H1 (cell line): ENCODE results near the gene LIN28A. TPM values are rescaled to one million over a fixed set of nuclear protein-coding genes. Genes with fewer than 3 reads are reported as not detected.

Experiments used
- CTCF ChIA-PET: fragments of 300-600 bp; sonication (Branson Sonifier 250); formaldehyde crosslinking; loops from one replicate; lab custom pipeline; 2021; ENCODE audit not compliant: partially characterized antibody; lab: Charles Lee
- POLR2A ChIA-PET: fragments of 300-600 bp; sonication (Branson Sonifier 250); formaldehyde crosslinking; loops from one replicate; lab custom pipeline; 2021; ENCODE audit warnings: inconsistent platforms; ENCODE audit not compliant: partially characterized antibody; lab: Charles Lee
- DNase-seq, 2 experiments: peaks; one replicate each; pipeline versions ENCODE4 v3.0.0 to v3.0.0-alpha.2; 2010 to 2022; ENCODE audit warnings: low spot score in 2 of 2, low read depth in 1 of 2, mixed read lengths in 1 of 2
- FAIRE-seq: peaks from 2 replicates; lab custom pipeline; 2011; peaks lifted over from hg19 to GRCh38; lab: Jason Lieb, UNC
- H2AFZ ChIP-seq: 2 replicates; pipeline ENCODE4 v1.8.1; 2012; ENCODE audit warnings: low read length, inconsistent platforms
- H2AK5ac ChIP-seq: 2 replicates; pipeline ENCODE4 v1.6.1; 2013; ENCODE audit warnings: low read depth, low read length
- H2BK120ac ChIP-seq: replicated peaks from 2 replicates; pipeline ENCODE3; 2013; ENCODE audit warnings: low read depth, low read length, inconsistent platforms
- H2BK12ac ChIP-seq: 2 replicates; pipeline ENCODE4 v1.6.1; 2013; ENCODE audit warnings: low read depth, low read length
- H2BK15ac ChIP-seq: 2 replicates; pipeline ENCODE4 v1.6.1; 2013; ENCODE audit warnings: low read length
- H2BK20ac ChIP-seq: 2 replicates; pipeline ENCODE4 v1.6.1; 2013; ENCODE audit warnings: low read length
- H2BK5ac ChIP-seq: 2 replicates; pipeline ENCODE4 v1.6.1; 2013; ENCODE audit warnings: low read depth, low read length
- H3K14ac ChIP-seq: 2 replicates; pipeline ENCODE4 v1.6.1; 2013; ENCODE audit warnings: inconsistent platforms; ENCODE audit not compliant: insufficient read length
- H3K18ac ChIP-seq: 2 replicates; pipeline ENCODE4 v1.6.1; 2013; ENCODE audit warnings: low read length; ENCODE audit errors: extremely low read depth
- H3K23ac ChIP-seq: 2 replicates; pipeline ENCODE4 v1.6.1; 2013; ENCODE audit warnings: inconsistent platforms; ENCODE audit not compliant: insufficient read length
- H3K23me2 ChIP-seq: 2 replicates; pipeline ENCODE4 v1.6.1; 2013; ENCODE audit warnings: low read depth, low read length
- H3K27ac ChIP-seq: 2 replicates; pipeline ENCODE4 v1.6.1; 2011; ENCODE audit warnings: low read depth, low read length, inconsistent platforms
- H3K27me3 ChIP-seq, 4 experiments: replicated peaks in 1 of 4; 1 replicate in 1 of 4; 2 replicates in 3 of 4; pipeline versions ENCODE4 v1.6.1 to v1.8.1; 2011 to 2013; ENCODE audit warnings: low read length in 3 of 4, mild to moderate bottlenecking in 3 of 4, inconsistent platforms in 2 of 4, mixed read lengths in 2 of 4, moderate library complexity in 1 of 4; ENCODE audit not compliant: control insufficient read depth in 3 of 4, insufficient read depth in 3 of 4; ENCODE audit errors: extremely low read depth in 1 of 4
- H3K36me3 ChIP-seq, 4 experiments: 2 replicates each; pipeline versions ENCODE4 v1.6.1 to v1.8.1; 2011 to 2013; ENCODE audit warnings: mild to moderate bottlenecking in 4 of 4, low read length in 3 of 4, moderate library complexity in 2 of 4, control low read depth in 1 of 4, inconsistent platforms in 1 of 4; ENCODE audit not compliant: insufficient read depth in 4 of 4, control insufficient read depth in 2 of 4
- H3K4ac ChIP-seq: replicated peaks from 2 replicates; pipeline ENCODE3; 2013; ENCODE audit warnings: low read length, low read depth, mixed read lengths, inconsistent platforms; ENCODE audit not compliant: insufficient read length
- H3K4me1 ChIP-seq, 4 experiments: replicated peaks in 1 of 4; 1 replicate in 1 of 4; 2 replicates in 3 of 4; pipeline versions ENCODE4 v1.6.1 to v1.8.1; 2011 to 2013; ENCODE audit warnings: low read length in 3 of 4, inconsistent platforms in 2 of 4, mixed read lengths in 1 of 4; ENCODE audit not compliant: insufficient read depth in 4 of 4, control insufficient read depth in 3 of 4
- H3K4me2 ChIP-seq, 2 experiments: 2 replicates each; pipeline versions ENCODE4 v1.6.1 to v1.8.1; 2011 to 2013; ENCODE audit warnings: low read depth in 2 of 2, low read length in 2 of 2, control low read depth in 1 of 2, inconsistent platforms in 1 of 2, mild to moderate bottlenecking in 1 of 2; ENCODE audit not compliant: insufficient read depth in 1 of 2
- H3K4me3 ChIP-seq, 4 experiments: fragments of 200-600, 300-600 bp in 1 of 4; sonication (generic), shearing (Covaris generic), sonication (Bioruptor Twin) in 1 of 4; 2 replicates each; pipeline versions ENCODE4 v1.5.1 to v1.8.1; 2011 to 2016; ENCODE audit warnings: low read length in 4 of 4, low read depth in 3 of 4, control low read depth in 2 of 4, inconsistent platforms in 2 of 4, mild to moderate bottlenecking in 2 of 4, mixed read lengths in 1 of 4, moderate library complexity in 1 of 4; ENCODE audit not compliant: insufficient read depth in 2 of 4; ENCODE audit errors: extremely low read depth in 1 of 4
- H3K56ac ChIP-seq: replicated peaks from 2 replicates; pipeline ENCODE3; 2013; ENCODE audit warnings: low read depth, mild to moderate bottlenecking, mixed read lengths, low read length, inconsistent platforms; ENCODE audit not compliant: insufficient read length
- H3K79me1 ChIP-seq: 2 replicates; pipeline ENCODE4 v1.6.1; 2013; ENCODE audit warnings: low read depth, low read length, control low read depth
- H3K79me2 ChIP-seq, 2 experiments: 2 replicates each; pipeline versions ENCODE4 v1.6.1 to v1.8.1; 2012 to 2013; ENCODE audit warnings: low read length in 2 of 2, mild to moderate bottlenecking in 2 of 2, inconsistent platforms in 1 of 2; ENCODE audit not compliant: insufficient read depth in 2 of 2, control insufficient read depth in 1 of 2
- H3K9ac ChIP-seq, 4 experiments: replicated peaks in 1 of 4; 1 replicate in 1 of 4; 2 replicates in 3 of 4; pipeline versions ENCODE4 v1.6.1 to v1.8.1; 2011 to 2013; ENCODE audit warnings: low read depth in 3 of 4, low read length in 3 of 4, control low read depth in 2 of 4, mild to moderate bottlenecking in 2 of 4, moderate library complexity in 2 of 4, inconsistent platforms in 1 of 4; ENCODE audit errors: extremely low read depth in 1 of 4
- H3K9me3 ChIP-seq, 2 experiments: 2 replicates each; pipeline versions ENCODE4 v1.6.1 to v1.8.1; 2012 to 2013; ENCODE audit warnings: mild to moderate bottlenecking in 2 of 2, moderate library complexity in 2 of 2, control low read depth in 1 of 2, inconsistent platforms in 1 of 2, low read depth in 1 of 2, low read length in 1 of 2, mixed read lengths in 1 of 2; ENCODE audit not compliant: insufficient read depth in 2 of 2
- H4K20me1 ChIP-seq, 2 experiments: replicated peaks in 1 of 2; 2 replicates each; pipeline versions ENCODE3 to v1.8.1; 2011 to 2013; ENCODE audit warnings: inconsistent platforms in 2 of 2, low read length in 2 of 2, mild to moderate bottlenecking in 1 of 2; ENCODE audit not compliant: insufficient read depth in 2 of 2, control insufficient read depth in 1 of 2
- H4K5ac ChIP-seq: 2 replicates; pipeline ENCODE4 v1.6.1; 2013; ENCODE audit warnings: low read length, low read depth, mixed read lengths, inconsistent platforms; ENCODE audit not compliant: insufficient read length
- H4K8ac ChIP-seq: 2 replicates; pipeline ENCODE4 v1.8.0; 2013; ENCODE audit warnings: mild to moderate bottlenecking, moderate library complexity, low read length, inconsistent platforms; ENCODE audit not compliant: insufficient read depth; ENCODE audit errors: extremely low read depth
- H4K91ac ChIP-seq: replicated peaks from 2 replicates; pipeline ENCODE3; 2013; ENCODE audit warnings: low read length, mixed read lengths, inconsistent platforms; ENCODE audit not compliant: insufficient read length
- EGR1 ChIP-seq: IDR thresholded peaks from 2 replicates; pipeline ENCODE4 v1.6.1; 2011; ENCODE audit warnings: low read depth, low read length, borderline replicate concordance
- MAFK ChIP-seq: IDR thresholded peaks from 2 replicates; pipeline ENCODE4 v1.6.1; 2012; ENCODE audit warnings: low read depth, mild to moderate bottlenecking, improper control_type of control experiment, low read length
- ZNF274 ChIP-seq: IDR thresholded peaks from 2 replicates; pipeline ENCODE4 v1.7.0; 2012; ENCODE audit warnings: low read length, borderline replicate concordance; ENCODE audit errors: extremely low read depth
- WGBS, 2 experiments: shearing (Covaris generic) in 1 of 2; methylation state at CpG; one replicate each; pipeline versions ENCODE4 v1.1.6 to v1.1.7; 2013 to 2015; ENCODE audit warnings: low lambda C conversion rate in 2 of 2, mixed read lengths in 2 of 2, inconsistent platforms in 1 of 2, low coverage in 1 of 2, missing lambda C conversion rate in 1 of 2; ENCODE audit not compliant: insufficient replicate concordance in 2 of 2, insufficient coverage in 1 of 2, insufficient read length in 1 of 2; ENCODE audit errors: extremely low coverage in 1 of 2, missing lambda C conversion rate in 1 of 2; 5-methylcytosine and 5-hydroxymethylcytosine counted together
- polyA plus RNA-seq, 7 experiments: library from polyadenylated mRNA; depleted of rRNA in 3 of 7; stranded (reverse) in 5 of 7; unstranded in 2 of 7; fragments of >200 nt in 5 of 7; fragments of 200-250 nt in 2 of 7; gene quantifications; 1 replicate in 5 of 7; 2 replicates in 1 of 7; 4 replicates in 1 of 7; pipeline versions ENCODE4 v1.2.1 to v1.2.3, GENCODE V29; 2011 to 2013; ENCODE audit warnings: missing spikeins in 2 of 7, mixed read lengths in 2 of 7
- total RNA-seq: library from RNA; stranded (reverse); fragmentation: NEBNext Ultra II Directional; extraction: Animal tissue kit (Norgen Biotek cat#: 25700); gene quantifications from 2 replicates; pipeline ENCODE4 v1.2.1, GENCODE V29; 2021

Gene LIN28A
- total and polyA plus RNA-seq, 2 of the 8 experiments (the other 6 are each of a cell fraction or from before 2014, with no cell fraction given) = 403 to 1,486 TPM

- ChIA-PET POLR2A (interaction anchor here (1.7 to 5.0 kb wide), 7 partner anchors 9 to 61 kb away, joined by 4 to 73 read pairs (median 16); partner anchors contain the start of genes DHDDS, LIN28A and RPS6KA1), CTCF (interaction anchor here (0.7 to 4.3 kb wide), 6 partner anchors 20 to 183 kb away, joined by 3 to 16 read pairs (median 5); partner anchors contain the start of gene RPS6KA1)
- Histone ChIP-seq H3K4ac (no peak overlapping the region), H3K23ac (no peak overlapping the region), H3K9me3 (no peaks in the 10 kb centered on the region), H3K36me3 (peaks cover 18 to 46% (median 33%) of the 10 kb centered on the region in 4 experiments), H2BK12ac (no peak overlapping the region), H3K27me3 (peaks cover 0 to 4% (median 0%) of the 10 kb centered on the region in 4 experiments; a peak in 2 of 7 replicates), H2BK15ac (no peak overlapping the region), H3K56ac (no peak overlapping the region), H3K18ac (no peak overlapping the region), H3K79me2 (peaks cover 5 to 9% of the 10 kb centered on the region in 2 experiments; a peak in 3 of 4 replicates), H4K5ac (no peak overlapping the region), H2AK5ac (no peak overlapping the region), H2BK20ac (no peak overlapping the region), H3K4me3 (no peak overlapping the region), H3K79me1 (no peaks in the 10 kb centered on the region; the same call in 1 of the 2 replicates), H2AFZ (no peak overlapping the region), H3K9ac (no peak overlapping the region), H4K20me1 (peaks cover 5 to 12% of the 10 kb centered on the region in 2 experiments), H2BK120ac (no peak overlapping the region), H3K4me2 (no peak overlapping the region), H4K91ac (no peak overlapping the region), H3K14ac (no peak overlapping the region), H3K27ac (no peak overlapping the region), H4K8ac (no peak overlapping the region), H3K4me1 (peaks cover 8 to 12% (median 11%) of the 10 kb centered on the region in 4 experiments), H2BK5ac (no peak overlapping the region), H3K23me2 (peaks cover 11% of the 10 kb centered on the region)
- FAIRE-seq = no peak
- no peak for DNase-seq
- 97% methylated on average over 10 of the region's 10 CpGs; no CpG with 5 or more reads in 1 of the 2 experiments for WGBS, 2 experiments
- TF ChIP-seq EGR1 (no peak), MAFK (no peak), ZNF274 (no peak)
Measured at GRCh38 chr1:26468911-26469310, 58.3 kb downstream of the LIN28A start.
